ENCODE data around the gene PPIL1. TPM values are rescaled to one million over a fixed set of nuclear protein-coding genes. Genes with fewer than 3 reads are reported as not detected.

Gene PPIL1
- total and polyA plus RNA-seq, 2 of the 8 experiments (the other 6 are each of a cell fraction or from before 2014, with no cell fraction given) = 83.7 to 86.5 TPM

- TF ChIP-seq CHD7 (IDR thresholded peaks at IDR 0.05; ENCODE audit: insufficient replicate concordance, low read length) (no peak), EGR1 (IDR thresholded peaks at IDR 0.05; ENCODE audit: borderline replicate concordance, low read depth, low read length) (no peak), KDM1A (IDR thresholded peaks at IDR 0.05; ENCODE audit: borderline replicate concordance, low read length) (no peak), TCF12 (IDR thresholded peaks at IDR 0.05; ENCODE audit: low read depth, low read length) (no peak), CHD1 (IDR thresholded peaks at IDR 0.05; ENCODE audit: low read depth, low read length) (no peak), RBBP5 (IDR thresholded peaks at IDR 0.05; ENCODE audit: borderline replicate concordance, low read depth, low read length) (no peak), PHF8 (conservative IDR thresholded peaks at IDR 0.05; ENCODE audit: low read depth, low read length) (no peak), ASH2L (IDR thresholded peaks at IDR 0.05; ENCODE audit: low read length) (no peak), SAP30 (IDR thresholded peaks at IDR 0.05; ENCODE audit: insufficient read depth, insufficient replicate concordance, low read length) (no peak), NANOG (IDR thresholded peaks at IDR 0.05; ENCODE audit: insufficient read depth, low read depth, low read length, poor library complexity, severe bottlenecking) (no peak), CTBP2 (IDR thresholded peaks at IDR 0.05; ENCODE audit: borderline replicate concordance, insufficient read depth, insufficient read length, low read length) (no peak), POU5F1 (IDR thresholded peaks at IDR 0.05; ENCODE audit: low read depth, low read length) (no peak)
These were observed 24.6 kb downstream of the PPIL1 start (continued) for GRCh38 chr6:36850021-36850420.
